H1 (cell line): ENCODE data around the gene PLEKHH2. TPM values are rescaled to one million over a fixed set of nuclear protein-coding genes. Genes with fewer than 3 reads are reported as not detected.

Source experiments
- CTCF ChIA-PET: fragments of 300-600 bp; sonication (Branson Sonifier 250); formaldehyde crosslinking; loops from one replicate; lab custom pipeline; 2021; ENCODE audit not compliant: partially characterized antibody; lab: Charles Lee
- POLR2A ChIA-PET: fragments of 300-600 bp; sonication (Branson Sonifier 250); formaldehyde crosslinking; loops from one replicate; lab custom pipeline; 2021; ENCODE audit warnings: inconsistent platforms; ENCODE audit not compliant: partially characterized antibody; lab: Charles Lee
- DNase-seq, 2 experiments: peaks; one replicate each; pipeline versions ENCODE4 v3.0.0 to v3.0.0-alpha.2; 2010 to 2022; ENCODE audit warnings: low spot score in 2 of 2, low read depth in 1 of 2, mixed read lengths in 1 of 2
- FAIRE-seq: peaks from 2 replicates; lab custom pipeline; 2011; peaks lifted over from hg19 to GRCh38; lab: Jason Lieb, UNC
- H2AFZ ChIP-seq: 2 replicates; pipeline ENCODE4 v1.8.1; 2012; ENCODE audit warnings: low read length, inconsistent platforms
- H2AK5ac ChIP-seq: 2 replicates; pipeline ENCODE4 v1.6.1; 2013; ENCODE audit warnings: low read depth, low read length
- H2BK120ac ChIP-seq: replicated peaks from 2 replicates; pipeline ENCODE3; 2013; ENCODE audit warnings: low read depth, low read length, inconsistent platforms
- H2BK12ac ChIP-seq: 2 replicates; pipeline ENCODE4 v1.6.1; 2013; ENCODE audit warnings: low read depth, low read length
- H2BK15ac ChIP-seq: 2 replicates; pipeline ENCODE4 v1.6.1; 2013; ENCODE audit warnings: low read length
- H2BK20ac ChIP-seq: 2 replicates; pipeline ENCODE4 v1.6.1; 2013; ENCODE audit warnings: low read length
- H2BK5ac ChIP-seq: 2 replicates; pipeline ENCODE4 v1.6.1; 2013; ENCODE audit warnings: low read depth, low read length
- H3K14ac ChIP-seq: 2 replicates; pipeline ENCODE4 v1.6.1; 2013; ENCODE audit warnings: inconsistent platforms; ENCODE audit not compliant: insufficient read length
- H3K18ac ChIP-seq: 2 replicates; pipeline ENCODE4 v1.6.1; 2013; ENCODE audit warnings: low read length; ENCODE audit errors: extremely low read depth
- H3K23ac ChIP-seq: 2 replicates; pipeline ENCODE4 v1.6.1; 2013; ENCODE audit warnings: inconsistent platforms; ENCODE audit not compliant: insufficient read length
- H3K23me2 ChIP-seq: 2 replicates; pipeline ENCODE4 v1.6.1; 2013; ENCODE audit warnings: low read depth, low read length
- H3K27ac ChIP-seq: 2 replicates; pipeline ENCODE4 v1.6.1; 2011; ENCODE audit warnings: low read depth, low read length, inconsistent platforms
- H3K27me3 ChIP-seq, 4 experiments: replicated peaks in 1 of 4; 1 replicate in 1 of 4; 2 replicates in 3 of 4; pipeline versions ENCODE4 v1.6.1 to v1.8.1; 2011 to 2013; ENCODE audit warnings: low read length in 3 of 4, mild to moderate bottlenecking in 3 of 4, inconsistent platforms in 2 of 4, mixed read lengths in 2 of 4, moderate library complexity in 1 of 4; ENCODE audit not compliant: control insufficient read depth in 3 of 4, insufficient read depth in 3 of 4; ENCODE audit errors: extremely low read depth in 1 of 4
- H3K36me3 ChIP-seq, 4 experiments: 2 replicates each; pipeline versions ENCODE4 v1.6.1 to v1.8.1; 2011 to 2013; ENCODE audit warnings: mild to moderate bottlenecking in 4 of 4, low read length in 3 of 4, moderate library complexity in 2 of 4, control low read depth in 1 of 4, inconsistent platforms in 1 of 4; ENCODE audit not compliant: insufficient read depth in 4 of 4, control insufficient read depth in 2 of 4
- H3K4ac ChIP-seq: replicated peaks from 2 replicates; pipeline ENCODE3; 2013; ENCODE audit warnings: low read length, low read depth, mixed read lengths, inconsistent platforms; ENCODE audit not compliant: insufficient read length
- H3K4me1 ChIP-seq, 4 experiments: replicated peaks in 1 of 4; 1 replicate in 1 of 4; 2 replicates in 3 of 4; pipeline versions ENCODE4 v1.6.1 to v1.8.1; 2011 to 2013; ENCODE audit warnings: low read length in 3 of 4, inconsistent platforms in 2 of 4, mixed read lengths in 1 of 4; ENCODE audit not compliant: insufficient read depth in 4 of 4, control insufficient read depth in 3 of 4
- H3K4me2 ChIP-seq, 2 experiments: 2 replicates each; pipeline versions ENCODE4 v1.6.1 to v1.8.1; 2011 to 2013; ENCODE audit warnings: low read depth in 2 of 2, low read length in 2 of 2, control low read depth in 1 of 2, inconsistent platforms in 1 of 2, mild to moderate bottlenecking in 1 of 2; ENCODE audit not compliant: insufficient read depth in 1 of 2
- H3K4me3 ChIP-seq, 4 experiments: fragments of 200-600, 300-600 bp in 1 of 4; sonication (generic), shearing (Covaris generic), sonication (Bioruptor Twin) in 1 of 4; 2 replicates each; pipeline versions ENCODE4 v1.5.1 to v1.8.1; 2011 to 2016; ENCODE audit warnings: low read length in 4 of 4, low read depth in 3 of 4, control low read depth in 2 of 4, inconsistent platforms in 2 of 4, mild to moderate bottlenecking in 2 of 4, mixed read lengths in 1 of 4, moderate library complexity in 1 of 4; ENCODE audit not compliant: insufficient read depth in 2 of 4; ENCODE audit errors: extremely low read depth in 1 of 4
- H3K56ac ChIP-seq: replicated peaks from 2 replicates; pipeline ENCODE3; 2013; ENCODE audit warnings: low read depth, mild to moderate bottlenecking, mixed read lengths, low read length, inconsistent platforms; ENCODE audit not compliant: insufficient read length
- H3K79me1 ChIP-seq: 2 replicates; pipeline ENCODE4 v1.6.1; 2013; ENCODE audit warnings: low read depth, low read length, control low read depth
- H3K79me2 ChIP-seq, 2 experiments: 2 replicates each; pipeline versions ENCODE4 v1.6.1 to v1.8.1; 2012 to 2013; ENCODE audit warnings: low read length in 2 of 2, mild to moderate bottlenecking in 2 of 2, inconsistent platforms in 1 of 2; ENCODE audit not compliant: insufficient read depth in 2 of 2, control insufficient read depth in 1 of 2
- H3K9ac ChIP-seq, 4 experiments: replicated peaks in 1 of 4; 1 replicate in 1 of 4; 2 replicates in 3 of 4; pipeline versions ENCODE4 v1.6.1 to v1.8.1; 2011 to 2013; ENCODE audit warnings: low read depth in 3 of 4, low read length in 3 of 4, control low read depth in 2 of 4, mild to moderate bottlenecking in 2 of 4, moderate library complexity in 2 of 4, inconsistent platforms in 1 of 4; ENCODE audit errors: extremely low read depth in 1 of 4
- H3K9me3 ChIP-seq, 2 experiments: 2 replicates each; pipeline versions ENCODE4 v1.6.1 to v1.8.1; 2012 to 2013; ENCODE audit warnings: mild to moderate bottlenecking in 2 of 2, moderate library complexity in 2 of 2, control low read depth in 1 of 2, inconsistent platforms in 1 of 2, low read depth in 1 of 2, low read length in 1 of 2, mixed read lengths in 1 of 2; ENCODE audit not compliant: insufficient read depth in 2 of 2
- H4K20me1 ChIP-seq, 2 experiments: replicated peaks in 1 of 2; 2 replicates each; pipeline versions ENCODE3 to v1.8.1; 2011 to 2013; ENCODE audit warnings: inconsistent platforms in 2 of 2, low read length in 2 of 2, mild to moderate bottlenecking in 1 of 2; ENCODE audit not compliant: insufficient read depth in 2 of 2, control insufficient read depth in 1 of 2
- H4K5ac ChIP-seq: 2 replicates; pipeline ENCODE4 v1.6.1; 2013; ENCODE audit warnings: low read length, low read depth, mixed read lengths, inconsistent platforms; ENCODE audit not compliant: insufficient read length
- H4K8ac ChIP-seq: 2 replicates; pipeline ENCODE4 v1.8.0; 2013; ENCODE audit warnings: mild to moderate bottlenecking, moderate library complexity, low read length, inconsistent platforms; ENCODE audit not compliant: insufficient read depth; ENCODE audit errors: extremely low read depth
- H4K91ac ChIP-seq: replicated peaks from 2 replicates; pipeline ENCODE3; 2013; ENCODE audit warnings: low read length, mixed read lengths, inconsistent platforms; ENCODE audit not compliant: insufficient read length
- BRCA1 ChIP-seq: IDR thresholded peaks from 2 replicates; pipeline ENCODE4 v1.6.1; 2012; ENCODE audit warnings: low read depth, low read length, improper control_type of control experiment
- WGBS, 2 experiments: shearing (Covaris generic) in 1 of 2; methylation state at CpG; one replicate each; pipeline versions ENCODE4 v1.1.6 to v1.1.7; 2013 to 2015; ENCODE audit warnings: low lambda C conversion rate in 2 of 2, mixed read lengths in 2 of 2, inconsistent platforms in 1 of 2, low coverage in 1 of 2, missing lambda C conversion rate in 1 of 2; ENCODE audit not compliant: insufficient replicate concordance in 2 of 2, insufficient coverage in 1 of 2, insufficient read length in 1 of 2; ENCODE audit errors: extremely low coverage in 1 of 2, missing lambda C conversion rate in 1 of 2; 5-methylcytosine and 5-hydroxymethylcytosine counted together
- polyA plus RNA-seq, 7 experiments: library from polyadenylated mRNA; depleted of rRNA in 3 of 7; stranded (reverse) in 5 of 7; unstranded in 2 of 7; fragments of >200 nt in 5 of 7; fragments of 200-250 nt in 2 of 7; gene quantifications; 1 replicate in 5 of 7; 2 replicates in 1 of 7; 4 replicates in 1 of 7; pipeline versions ENCODE4 v1.2.1 to v1.2.3, GENCODE V29; 2011 to 2013; ENCODE audit warnings: missing spikeins in 2 of 7, mixed read lengths in 2 of 7
- total RNA-seq: library from RNA; stranded (reverse); fragmentation: NEBNext Ultra II Directional; extraction: Animal tissue kit (Norgen Biotek cat#: 25700); gene quantifications from 2 replicates; pipeline ENCODE4 v1.2.1, GENCODE V29; 2021

PLEKHH2 gene
- total and polyA plus RNA-seq, 2 of the 8 experiments (the other 6 are each of a cell fraction or from before 2014, with no cell fraction given), result 2.2 to 5.0 TPM

GRCh38 chr2:43812947-43813346 lies 175.9 kb downstream of the PLEKHH2 start:
- DNase-seq, result no peak
- H4K5ac ChIP-seq, result no peak overlapping the region
- POLR2A ChIA-PET, result no interaction called here
- no peak for TF ChIP-seq BRCA1

More at GRCh38 chr2:43812947-43813346, 175.9 kb downstream of the PLEKHH2 start:
- no peak for FAIRE-seq
- Histone ChIP-seq H3K79me1 (no peaks in the 10 kb centered on the region), H3K23me2 (no peaks in the 10 kb centered on the region), H3K79me2 (no peaks in the 10 kb centered on the region), H3K23ac (no peak overlapping the region), H3K4me2 (no peak overlapping the region), H2BK120ac (no peak overlapping the region), H4K91ac (no peak overlapping the region), H3K9ac (no peak overlapping the region), H3K4me3 (no peak overlapping the region), H2AFZ (no peak overlapping the region), H4K20me1 (no peaks in the 10 kb centered on the region), H4K8ac (no peak overlapping the region), H3K27me3 (no peaks in the 10 kb centered on the region), H3K56ac (no peak overlapping the region), H3K27ac (no peak overlapping the region), H3K36me3 (no peaks in the 10 kb centered on the region), H3K4me1 (no peaks in the 10 kb centered on the region), H3K9me3 (no peaks in the 10 kb centered on the region), H3K4ac (no peak overlapping the region), H3K14ac (no peak overlapping the region), H2BK5ac (no peak overlapping the region), H2BK15ac (no peak overlapping the region), H2BK12ac (no peak overlapping the region), H3K18ac (no peak overlapping the region), H2AK5ac (no peak overlapping the region), H2BK20ac (no peak overlapping the region)
- 84% methylated on average over 2 of the region's 2 CpGs; no CpG with 5 or more reads in 1 of the 2 experiments for WGBS, 2 experiments
- CTCF ChIA-PET, result interaction anchor here (2.6 kb wide), 1 partner anchor 14 kb away, joined by 13 read pairs; no protein-coding TSS in a partner anchor
